HG03521 (cell line): Measurements from ENCODE around the gene NRP1.

Experiments
- ATAC-seq: cut with Tn5 transposase; IDR thresholded peaks from one replicate; pipeline ENCODE4 v1.9.1; 2021; ENCODE audit warnings: mild to moderate bottlenecking, moderate library complexity; ENCODE audit not compliant: unreplicated experiment

NRP1 gene

GRCh38 chr10:33293531-33294170, 40.8 kb downstream of the NRP1 start:
- ATAC-seq: no peak

- no peak for ATAC-seq
Observed at GRCh38 chr10:33293076-33293475, 41.4 kb downstream of the NRP1 start.

GRCh38 chr10:33291053-33291592, 43.3 kb downstream of the NRP1 start:
- ATAC-seq: no peak

DNA sequence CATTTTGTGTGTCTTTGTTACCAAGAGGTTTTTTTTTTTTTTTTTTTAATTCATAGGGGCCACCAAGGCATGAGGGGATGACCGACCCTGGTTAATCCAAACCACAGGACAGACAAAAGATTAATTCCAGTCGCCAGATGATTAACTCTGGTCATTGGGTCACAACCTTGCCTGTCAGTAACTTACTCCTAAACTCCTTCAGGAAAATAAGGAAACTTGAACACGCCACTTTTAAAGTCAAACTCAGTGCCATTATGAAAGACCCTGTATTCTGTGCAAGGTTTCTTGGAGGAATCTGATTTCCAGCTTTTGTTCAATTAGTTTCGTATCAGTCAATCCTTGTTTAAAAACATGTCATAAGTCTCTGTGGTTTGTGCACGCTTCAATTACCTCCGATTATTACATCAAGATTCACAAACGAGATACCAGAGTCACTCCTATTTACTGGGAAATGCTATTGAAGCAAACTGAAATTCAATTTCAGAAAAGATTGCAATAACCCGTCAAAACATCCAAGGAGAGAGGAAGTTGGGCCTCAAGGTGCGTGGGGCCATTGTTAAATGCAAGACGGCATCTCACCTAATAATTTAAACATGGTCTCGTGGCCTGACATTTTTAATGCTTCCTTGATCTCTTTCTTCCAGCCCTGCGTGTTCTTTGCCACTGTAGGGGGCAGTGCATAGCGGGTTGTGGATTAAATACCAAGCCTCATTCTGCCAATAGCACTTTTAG, 44.0 kb downstream of the NRP1 start:
- no peak for ATAC-seq

DNA sequence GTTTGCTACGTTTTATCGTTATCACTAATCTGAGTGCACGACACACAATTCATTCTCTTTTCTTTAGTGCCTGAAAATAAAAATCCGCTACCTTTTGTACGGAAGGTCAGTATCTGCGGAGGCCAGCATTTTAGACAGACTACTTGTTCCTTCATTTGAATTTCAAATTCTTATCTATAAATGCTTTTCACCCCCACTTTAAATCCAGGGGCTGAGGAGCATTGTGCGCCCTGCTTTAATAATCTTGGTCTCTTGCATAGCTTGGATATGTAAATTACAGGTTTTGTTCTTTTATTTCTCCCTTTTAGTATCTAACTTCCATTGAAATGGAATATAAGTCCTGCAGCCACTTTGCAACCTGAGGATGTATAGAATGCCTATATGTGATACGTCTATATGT, 44.7 kb downstream of the NRP1 start:
- no peak for ATAC-seq

- ATAC-seq: no peak
Observed at GRCh38 chr10:33288127-33288526, 46.3 kb downstream of the NRP1 start.

GRCh38 chr10:33287112-33287511, 47.4 kb downstream of the NRP1 start:
- no peak for ATAC-seq

- no peak for ATAC-seq
Observed at GRCh38 chr10:33286157-33286934, 48.1 kb downstream of the NRP1 start.

- ATAC-seq: no peak
Observed at GRCh38 chr10:33284945-33285344, 49.5 kb downstream of the NRP1 start.

- ATAC-seq: no peak
Observed at GRCh38 chr10:33279811-33280602, 54.5 kb downstream of the NRP1 start.

DNA sequence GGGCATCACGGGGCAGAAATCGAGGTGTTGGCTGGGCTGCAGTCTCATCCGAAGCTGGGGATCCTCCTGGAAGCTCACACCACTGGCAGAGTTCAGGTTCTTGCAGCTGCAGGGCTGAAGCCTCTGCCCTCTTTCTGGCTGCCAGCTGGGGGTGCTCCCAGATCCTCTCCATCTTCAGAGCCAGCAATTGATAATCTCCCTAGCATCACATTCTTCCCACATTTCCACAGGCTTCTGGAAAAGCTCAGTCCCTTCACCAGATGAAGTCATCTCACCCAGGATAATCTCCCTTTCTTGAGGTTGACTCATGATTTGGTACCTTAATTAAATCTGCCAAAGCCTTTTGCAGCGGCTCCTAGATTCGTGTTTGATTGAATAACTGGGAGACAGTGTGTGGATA, 55.2 kb downstream of the NRP1 start:
- ATAC-seq: no peak

DNA sequence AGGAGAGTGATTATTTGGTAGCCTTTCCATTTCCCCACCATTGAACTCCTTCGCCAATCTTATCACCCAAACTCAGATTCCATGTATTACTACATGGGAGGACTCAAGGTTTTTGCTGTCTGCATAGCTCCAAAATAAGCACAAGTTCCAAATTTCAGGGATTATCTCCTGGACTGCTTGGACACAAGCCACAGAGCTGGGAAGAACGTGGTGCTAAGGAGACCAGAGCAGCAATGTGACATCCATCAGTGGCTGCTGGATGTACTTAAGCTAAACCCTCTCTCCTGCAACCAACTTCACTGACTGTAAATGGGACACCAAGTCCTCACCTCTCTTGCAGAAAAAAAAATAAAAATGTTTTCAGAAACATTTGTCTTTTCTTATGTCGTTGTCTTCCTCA, 56.3 kb downstream of the NRP1 start:
- ATAC-seq: no peak

- ATAC-seq: no peak
Observed at GRCh38 chr10:33277135-33277536, 57.3 kb downstream of the NRP1 start.

DNA sequence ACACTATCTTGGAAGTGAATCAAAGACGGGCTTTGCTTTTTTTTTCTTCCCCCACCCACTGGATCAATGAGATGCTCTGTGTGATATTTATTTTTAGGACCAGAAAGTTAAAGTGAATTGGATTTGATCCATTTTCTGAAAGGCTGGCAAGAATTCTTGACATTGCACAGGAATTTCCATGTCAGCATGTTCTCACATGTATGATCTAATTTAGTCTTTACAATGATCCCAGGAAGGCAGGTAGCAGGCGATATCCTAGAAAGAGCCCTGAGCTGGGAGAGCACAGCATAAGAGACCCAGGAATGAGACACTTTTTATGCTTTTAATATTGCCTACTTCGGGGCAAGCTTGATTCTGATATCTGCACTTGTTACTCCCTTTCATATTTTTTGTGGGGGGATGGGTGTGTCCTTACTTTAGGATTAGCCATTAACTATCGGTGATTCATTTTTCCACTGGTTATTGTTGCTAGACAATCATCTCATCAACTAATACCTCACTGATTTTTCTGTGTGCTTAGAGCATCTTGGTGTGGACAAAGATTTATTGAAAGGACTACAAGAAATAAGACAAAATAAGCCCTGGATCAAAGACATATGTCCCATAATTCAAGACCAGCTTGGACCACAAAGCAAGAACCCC, 58.1 kb downstream of the NRP1 start:
- no peak for ATAC-seq

GRCh38 chr10:33274096-33274785, 60.2 kb downstream of the NRP1 start:
- no peak for ATAC-seq

DNA sequence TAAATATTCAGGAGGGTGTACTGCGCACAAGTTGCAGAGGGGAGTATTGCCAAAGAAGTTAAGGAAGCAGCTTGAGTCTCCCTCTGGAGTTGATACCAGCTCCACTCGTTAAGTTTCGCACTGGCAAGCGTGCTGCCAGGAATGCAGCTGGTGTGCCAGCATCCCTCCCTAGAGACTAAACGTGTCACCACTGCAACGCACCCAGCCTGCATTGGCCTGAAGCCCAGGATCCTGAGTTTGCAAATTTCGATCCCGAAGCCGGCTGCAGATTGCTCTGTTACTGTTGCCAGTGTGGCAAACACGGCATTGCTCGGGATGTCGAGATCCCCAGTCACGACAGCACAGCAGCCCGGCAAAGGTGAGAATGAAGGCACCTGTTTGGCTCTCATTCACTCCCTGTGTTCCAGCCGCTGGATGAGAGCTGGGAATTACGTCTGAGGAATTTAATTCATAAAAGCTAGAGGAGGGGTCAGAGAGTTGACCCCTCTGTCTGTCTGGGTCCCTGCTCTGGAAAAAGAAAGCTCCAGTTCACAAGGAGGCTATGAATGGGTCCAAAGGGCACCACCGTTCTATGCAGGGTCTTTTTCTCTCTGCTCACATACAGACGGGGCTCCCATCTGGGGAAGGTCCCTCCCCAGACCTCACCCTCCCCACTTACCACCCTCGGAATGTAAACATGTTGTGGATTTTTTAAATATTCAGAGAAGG, 61.0 kb downstream of the NRP1 start:
- ATAC-seq: no peak

GRCh38 chr10:33272635-33273034, 61.8 kb downstream of the NRP1 start:
- ATAC-seq: no peak

- no peak for ATAC-seq
Observed at GRCh38 chr10:33271969-33272583, 62.4 kb downstream of the NRP1 start.

- ATAC-seq: no peak
Observed at GRCh38 chr10:33270971-33271370, 63.5 kb downstream of the NRP1 start.
